Lung (tissue), 12 donors: ENCODE data around the gene LOXL1. TPM values are rescaled to one million over a fixed set of nuclear protein-coding genes. Genes with fewer than 3 reads are reported as not detected.

Experiments
- ATAC-seq: fragments of 200-7000 bp; cut with Tn5 transposase; one replicate; pipeline ENCODE4 v1.9.1; 2020; ENCODE audit warnings: moderate number of reproducible peaks; ENCODE audit not compliant: insufficient read depth, low FRiP score
- DNase-seq, 3 donors: peaks; one replicate each; pipeline ENCODE4 v3.0.0-alpha.2; 2013 to 2017
- H3K27ac ChIP-seq, 2 donors: one replicate each; pipeline ENCODE4 v1.5.1; 2013; ENCODE audit warnings: mild to moderate bottlenecking in 2 of 2, moderate library complexity in 2 of 2, control low read depth in 1 of 2, inconsistent platforms in 1 of 2, low read depth in 1 of 2, low read length in 1 of 2
- H3K27me3 ChIP-seq, 3 donors: one replicate each; pipeline ENCODE4 v1.5.1; 2013; ENCODE audit warnings: low read length in 2 of 3; ENCODE audit not compliant: control insufficient read depth in 3 of 3, insufficient read depth in 3 of 3
- H3K36me3 ChIP-seq, 4 donors: one replicate each; pipeline ENCODE4 v1.5.1; 2013; ENCODE audit warnings: low read length in 4 of 4, mild to moderate bottlenecking in 1 of 4, moderate library complexity in 1 of 4; ENCODE audit not compliant: control insufficient read depth in 4 of 4, insufficient read depth in 4 of 4
- H3K4me1 ChIP-seq, 5 donors: one replicate each; pipeline ENCODE4 v1.5.1; 2013; ENCODE audit warnings: low read length in 5 of 5, mild to moderate bottlenecking in 2 of 5, moderate library complexity in 1 of 5; ENCODE audit not compliant: control insufficient read depth in 5 of 5, insufficient read depth in 5 of 5
- H3K4me3 ChIP-seq: one replicate; pipeline ENCODE4 v1.5.1; 2013; ENCODE audit warnings: mild to moderate bottlenecking, control low read depth, moderate library complexity
- H3K9ac ChIP-seq, 2 donors: one replicate each; pipeline ENCODE4 v1.5.1; 2013; ENCODE audit warnings: low read length in 2 of 2, control low read depth in 1 of 2; ENCODE audit not compliant: insufficient read depth in 1 of 2
- H3K9me3 ChIP-seq, 4 donors: one replicate each; pipeline ENCODE4 v1.5.1; 2013; ENCODE audit warnings: low read length in 3 of 4, mild to moderate bottlenecking in 1 of 4, moderate library complexity in 1 of 4; ENCODE audit not compliant: control insufficient read depth in 4 of 4, insufficient read depth in 3 of 4
- WGBS, 2 donors: extraction: QIAGEN DNeasy Blood & Tissue Kit; methylation state at CpG; one replicate each; pipeline ENCODE4 v1.1.7; 2013; 5-methylcytosine and 5-hydroxymethylcytosine counted together
- polyA plus RNA-seq, 2 donors: library from polyadenylated mRNA; stranded (reverse); fragments of 200-250 nt; gene quantifications; one replicate each; pipeline ENCODE4 v1.2.1, GENCODE V29; 2013
- total RNA-seq, 2 donors: library from RNA; depleted of rRNA in 1 of 2; stranded (reverse); fragments of >200 nt in 1 of 2; gene quantifications; one replicate each; pipeline ENCODE4 v1.2.1, GENCODE V29; 2014 to 2021
- TF ChIP-seq, protein P1 (sequence below): IDR thresholded peaks from 2 replicates; pipeline ENCODE4 v1.5.1; 2012; ENCODE audit warnings: mild to moderate bottlenecking; ENCODE audit errors: control extremely low read depth, extremely low read depth
- donor health status: control.
- donor health status: control.
- donor health status: Bipolar disorder and iron deficiency.
- donor health status: healthy.
- donor health status: DM: yes; HTN: yes; CAD: no.

LOXL1 gene
- total and polyA plus RNA-seq, 4 donors, result 9.4 to 25.3 (median 14.3) TPM

DNA sequence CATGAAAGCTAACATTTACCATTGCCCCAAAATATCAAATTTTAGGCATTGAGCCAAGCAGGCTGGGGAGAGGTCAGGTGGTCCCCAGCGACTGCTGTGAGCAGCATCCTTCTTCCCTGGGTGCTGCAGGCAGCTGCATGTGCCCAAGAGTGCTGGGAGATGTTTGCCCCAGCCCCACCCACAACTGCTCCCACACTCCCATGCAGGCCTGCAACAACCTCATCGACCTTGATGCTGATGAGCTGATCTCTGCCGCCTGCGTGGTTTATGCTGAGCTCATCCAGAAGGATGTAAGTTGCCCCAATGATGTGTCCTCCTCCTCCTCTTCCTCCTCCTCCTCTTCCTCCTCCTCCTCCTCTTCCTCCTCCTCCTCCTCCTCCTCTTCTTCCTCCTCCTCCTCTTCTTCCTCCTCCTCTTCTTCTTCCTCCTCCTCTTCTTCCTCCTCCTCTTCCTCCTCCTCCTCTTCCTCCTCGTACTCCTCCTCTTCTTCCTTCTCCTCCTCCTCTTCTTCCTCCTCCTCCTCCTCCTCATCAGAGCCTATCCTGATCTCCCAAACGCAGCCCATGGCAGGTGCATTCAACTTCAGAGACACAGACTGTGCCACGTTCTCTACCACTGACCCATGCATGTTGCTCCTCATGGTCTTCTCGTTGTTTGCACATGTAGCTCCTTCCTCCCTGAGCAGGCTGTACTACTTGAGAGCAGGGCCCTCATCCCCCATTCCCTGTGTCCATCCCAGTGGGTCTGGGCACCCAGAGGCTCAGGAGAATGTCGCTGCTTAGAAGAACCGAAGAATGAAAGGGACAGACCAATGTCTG lies 37.8 kb upstream of the LOXL1 start:
- H3K9ac ChIP-seq, result no peak overlapping the region
- ATAC-seq (no peak), DNase-seq (no peak)
- no peaks in the 10 kb centered on the region for H3K4me1 ChIP-seq
- H3K27me3 ChIP-seq, result peaks cover 0 to 8% (median 0%) of the 10 kb centered on the region in 3 donors
- TF ChIP-seq, protein P1, sequence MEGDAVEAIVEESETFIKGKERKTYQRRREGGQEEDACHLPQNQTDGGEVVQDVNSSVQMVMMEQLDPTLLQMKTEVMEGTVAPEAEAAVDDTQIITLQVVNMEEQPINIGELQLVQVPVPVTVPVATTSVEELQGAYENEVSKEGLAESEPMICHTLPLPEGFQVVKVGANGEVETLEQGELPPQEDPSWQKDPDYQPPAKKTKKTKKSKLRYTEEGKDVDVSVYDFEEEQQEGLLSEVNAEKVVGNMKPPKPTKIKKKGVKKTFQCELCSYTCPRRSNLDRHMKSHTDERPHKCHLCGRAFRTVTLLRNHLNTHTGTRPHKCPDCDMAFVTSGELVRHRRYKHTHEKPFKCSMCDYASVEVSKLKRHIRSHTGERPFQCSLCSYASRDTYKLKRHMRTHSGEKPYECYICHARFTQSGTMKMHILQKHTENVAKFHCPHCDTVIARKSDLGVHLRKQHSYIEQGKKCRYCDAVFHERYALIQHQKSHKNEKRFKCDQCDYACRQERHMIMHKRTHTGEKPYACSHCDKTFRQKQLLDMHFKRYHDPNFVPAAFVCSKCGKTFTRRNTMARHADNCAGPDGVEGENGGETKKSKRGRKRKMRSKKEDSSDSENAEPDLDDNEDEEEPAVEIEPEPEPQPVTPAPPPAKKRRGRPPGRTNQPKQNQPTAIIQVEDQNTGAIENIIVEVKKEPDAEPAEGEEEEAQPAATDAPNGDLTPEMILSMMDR, result no peak
- no peak overlapping the region for H3K4me3 ChIP-seq
- no peak overlapping the region for H3K27ac ChIP-seq
- H3K36me3 ChIP-seq, result no peaks in the 10 kb centered on the region
- H3K9me3 ChIP-seq, result peaks cover 0 to 15% (median 0%) of the 10 kb centered on the region in 4 donors
- 75 to 80% methylated on average over 10 of the region's 10 CpGs for WGBS, 2 donors

DNA sequence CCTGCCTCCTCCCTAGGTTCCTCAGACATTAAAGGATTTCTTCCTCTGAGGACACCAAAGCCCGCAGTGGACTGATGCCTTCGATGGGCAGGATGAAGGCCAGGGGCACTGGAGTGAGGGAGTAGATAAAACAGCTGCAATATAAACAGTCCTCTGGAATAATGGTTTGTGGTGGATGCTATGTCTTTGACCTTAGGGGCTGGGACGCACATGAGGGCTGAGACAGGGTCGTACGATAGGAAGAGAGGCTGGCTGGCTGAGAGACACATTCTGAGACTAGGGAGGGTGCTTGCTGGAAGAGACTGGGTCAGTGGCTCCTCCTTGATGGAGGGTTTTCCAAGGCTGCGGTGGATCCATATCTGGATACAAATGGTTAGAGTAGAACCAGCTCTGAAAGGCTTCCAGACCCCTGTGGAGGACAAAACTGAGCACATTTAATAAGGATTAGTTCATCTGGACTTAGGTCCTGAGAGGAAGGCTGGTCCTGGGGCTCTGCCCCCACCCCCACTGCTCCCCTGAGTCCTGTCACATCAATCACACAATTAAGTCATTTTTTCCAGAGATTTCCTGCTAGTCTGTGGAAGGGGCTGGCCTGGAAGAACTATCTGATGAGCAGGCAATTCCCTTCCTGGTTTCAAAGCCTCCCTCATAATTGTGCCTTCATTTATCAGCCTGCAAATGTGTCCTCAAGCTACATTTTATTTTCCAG lies 37.1 kb upstream of the LOXL1 start:
- DNase-seq (no peak), ATAC-seq (no peak)
- Histone ChIP-seq H3K4me3 (no peak overlapping the region), H3K27ac (no peak overlapping the region), H3K9ac (no peak overlapping the region), H3K36me3 (no peaks in the 10 kb centered on the region), H3K9me3 (peaks cover 0 to 15% (median 0%) of the 10 kb centered on the region in 4 donors), H3K27me3 (peaks cover 0 to 8% (median 0%) of the 10 kb centered on the region in 3 donors), H3K4me1 (no peaks in the 10 kb centered on the region)
- WGBS, 2 donors, result 66 to 85% methylated on average over 6 of the region's 6 CpGs
- TF ChIP-seq, protein P1, result no peak

DNA sequence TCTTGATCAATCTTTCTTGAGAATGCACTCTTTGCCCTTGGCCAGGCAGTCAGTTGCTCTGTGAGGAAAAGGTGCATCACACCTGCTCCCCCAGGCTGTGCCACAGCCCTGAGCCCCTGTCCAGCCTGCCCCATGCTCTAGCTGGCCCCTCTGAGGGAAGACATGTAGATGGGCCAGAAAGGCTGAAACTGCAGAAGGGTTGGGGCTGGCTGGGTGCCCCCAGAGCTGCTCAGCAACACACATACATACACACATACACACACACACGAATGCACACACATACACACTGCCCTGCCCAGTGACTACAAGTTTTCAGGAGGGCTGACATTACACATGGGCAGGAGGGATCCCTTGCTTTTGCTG lies 36.5 kb upstream of the LOXL1 start:
- WGBS, 2 donors, result 36 to 83% methylated on average over 1 of the region's 1 CpG
- ATAC-seq (no peak), DNase-seq (no peak)

More for the DNA sequence above, 36.5 kb upstream of the LOXL1 start:
- TF ChIP-seq, protein P1, result no peak
- no peak overlapping the region for H3K4me3 ChIP-seq
- H3K9ac ChIP-seq, result no peak overlapping the region
- no peaks in the 10 kb centered on the region for H3K36me3 ChIP-seq
- peaks cover 0 to 15% (median 0%) of the 10 kb centered on the region in 4 donors for H3K9me3 ChIP-seq
- H3K4me1 ChIP-seq, result no peaks in the 10 kb centered on the region
- H3K27ac ChIP-seq, result no peak overlapping the region
- H3K27me3 ChIP-seq, result peaks cover 0 to 8% (median 0%) of the 10 kb centered on the region in 3 donors
